HuH-7.5 (cell line): ENCODE data around the gene NTM.

ENCODE experiments used
- DNase-seq: peaks from one replicate; pipeline ENCODE4 v3.0.0; 2011; ENCODE audit warnings: low spot score

Gene NTM

GRCh38 chr11:131744847-131745246 lies 374.4 kb downstream of the NTM start:
- no peak for DNase-seq

DNA sequence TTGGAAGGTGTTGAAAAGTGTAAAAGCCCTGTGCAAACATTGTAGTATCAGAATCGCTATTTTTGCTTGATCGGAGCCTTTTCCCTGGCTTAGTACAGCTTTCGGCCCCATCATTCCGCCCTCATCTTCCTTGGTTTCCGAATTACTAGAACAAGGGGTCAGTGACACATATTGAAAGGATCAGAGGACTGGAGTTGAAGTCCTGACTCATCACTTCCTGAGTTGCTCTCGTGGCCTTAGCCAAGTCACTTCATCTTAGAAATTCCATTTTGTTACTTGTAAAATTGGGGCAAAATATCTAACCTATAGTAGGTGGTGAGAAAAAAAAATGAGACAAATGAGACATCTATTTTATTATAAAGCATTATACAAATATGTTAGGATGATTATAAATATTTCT lies 375.0 kb downstream of the NTM start:
- no peak for DNase-seq

- DNase-seq = no peak
Measured at GRCh38 chr11:131746201-131746600, 375.8 kb downstream of the NTM start.

GRCh38 chr11:131748151-131749050 lies 378.0 kb downstream of the NTM start:
- no peak for DNase-seq

- DNase-seq = no peak
Measured at GRCh38 chr11:131749101-131749500, 378.7 kb downstream of the NTM start.

- no peak for DNase-seq
Measured at GRCh38 chr11:131750152-131750551, 379.7 kb downstream of the NTM start.

GRCh38 chr11:131750692-131751091 lies 380.3 kb downstream of the NTM start:
- DNase-seq = no peak

- DNase-seq = no peak
Measured at GRCh38 chr11:131754671-131755070, 384.3 kb downstream of the NTM start.

GRCh38 chr11:131756479-131757110 lies 386.2 kb downstream of the NTM start:
- DNase-seq = no peak

DNA sequence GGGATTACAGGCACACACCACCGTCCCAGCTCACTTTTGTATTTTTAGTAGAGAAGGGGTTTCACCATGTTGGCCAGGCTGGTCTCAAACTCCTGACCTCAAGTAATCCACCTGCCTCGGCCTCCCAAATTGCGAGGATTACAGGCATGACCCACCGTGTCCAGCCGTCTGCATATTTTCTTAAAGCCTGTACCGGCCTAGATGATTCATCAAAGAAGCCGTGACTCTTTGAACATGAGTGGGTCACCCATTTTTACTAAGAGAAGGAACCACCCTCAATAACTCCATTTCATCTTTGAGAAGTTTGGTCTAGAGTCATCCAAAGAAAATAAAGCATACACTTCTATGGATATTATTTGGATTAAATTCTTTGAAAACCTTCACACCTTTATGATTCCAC lies 388.3 kb downstream of the NTM start:
- no peak for DNase-seq

GRCh38 chr11:131759140-131759539 lies 388.7 kb downstream of the NTM start:
- DNase-seq = no peak

GRCh38 chr11:131760091-131761061 lies 390.0 kb downstream of the NTM start:
- DNase-seq = no peak

GRCh38 chr11:131762346-131763110 lies 392.1 kb downstream of the NTM start:
- no peak for DNase-seq

DNA sequence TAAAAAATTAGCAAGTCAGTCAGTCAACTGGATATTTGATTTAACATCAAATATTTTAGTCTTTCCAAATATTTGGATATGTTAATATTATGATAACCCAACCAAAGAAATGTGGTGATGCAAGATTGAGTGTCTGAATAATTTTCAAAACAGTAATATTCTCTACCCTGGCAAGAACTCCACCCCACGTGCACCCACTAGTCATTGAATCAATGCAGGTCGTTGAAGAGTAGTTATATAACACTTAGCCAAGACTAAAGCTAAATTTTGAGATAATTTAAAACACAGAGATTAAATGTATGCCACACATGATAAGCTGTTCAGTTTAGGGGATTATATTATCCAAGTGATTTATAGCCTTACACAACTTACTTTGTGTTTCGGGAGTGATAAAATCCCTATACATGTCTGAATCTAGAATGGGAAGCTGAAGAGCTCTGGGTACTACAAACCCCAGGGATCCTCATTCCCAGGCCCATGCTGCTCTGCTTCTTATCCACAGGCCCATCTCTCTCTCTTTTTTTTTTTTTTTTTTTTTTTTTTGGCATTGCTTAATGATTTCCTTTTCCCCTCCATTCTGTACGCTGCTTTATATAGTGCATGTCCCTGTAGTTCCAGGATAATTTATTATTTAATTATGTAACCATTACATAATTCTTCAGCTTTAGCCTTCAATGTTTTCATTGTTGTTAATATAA lies 392.9 kb downstream of the NTM start:
- no peak for DNase-seq

DNA sequence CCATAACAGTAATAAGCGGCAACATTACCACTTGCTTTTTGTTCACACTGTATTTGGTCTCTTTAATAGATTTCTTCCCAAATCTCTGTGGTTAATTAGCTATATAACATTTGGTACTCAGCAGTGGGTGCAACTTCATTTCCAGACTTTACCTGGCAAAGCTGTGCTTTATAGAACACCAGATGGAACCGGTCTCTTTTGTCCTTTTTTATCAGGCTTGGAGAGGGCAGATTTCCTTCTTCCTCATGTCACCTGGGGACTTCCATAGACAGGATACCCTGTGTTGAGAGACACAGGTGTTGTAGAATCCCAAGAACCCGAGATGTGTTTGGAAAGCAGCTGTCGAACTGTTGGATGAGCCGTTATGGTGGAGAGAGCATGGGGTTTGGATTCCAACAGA lies 393.7 kb downstream of the NTM start:
- DNase-seq = no peak

DNA sequence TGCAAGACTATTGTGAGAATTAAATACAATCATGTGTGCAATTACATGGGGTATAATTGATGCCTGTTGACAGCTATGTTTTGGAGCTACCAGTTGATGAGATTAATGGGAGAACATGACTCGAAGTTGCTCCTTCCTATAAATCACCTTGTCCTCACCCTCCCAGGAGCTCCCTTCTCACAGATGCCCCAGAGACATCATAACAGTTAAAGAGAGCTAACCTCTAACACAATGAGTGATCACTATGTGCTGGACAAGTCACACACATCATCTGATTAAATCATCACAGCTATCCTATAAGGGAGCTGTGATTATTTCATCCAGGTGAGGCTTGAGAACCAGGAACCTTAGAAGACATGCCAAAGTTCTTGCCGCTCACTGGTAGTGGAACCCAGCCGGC lies 394.2 kb downstream of the NTM start:
- no peak for DNase-seq

GRCh38 chr11:131766637-131767036 lies 396.2 kb downstream of the NTM start:
- no peak for DNase-seq

DNA sequence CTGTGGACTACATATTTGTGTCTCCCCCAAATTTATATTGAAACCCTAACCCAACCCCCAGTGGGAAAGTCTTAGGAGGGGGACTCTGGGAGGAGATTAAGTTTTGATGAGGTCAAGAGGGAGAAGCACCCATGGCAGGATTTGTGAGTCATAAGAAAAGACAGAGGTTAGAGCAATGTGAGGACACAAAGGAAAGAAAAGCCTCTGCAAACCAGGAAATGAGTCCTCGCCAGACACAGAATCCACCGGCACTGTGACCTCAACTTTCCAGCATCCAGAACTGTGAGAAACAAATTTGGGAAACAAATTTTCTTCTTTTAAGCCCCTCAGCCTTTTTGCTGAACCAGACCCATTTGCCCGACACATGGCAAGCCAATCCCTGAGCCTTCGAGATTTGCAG lies 397.0 kb downstream of the NTM start:
- no peak for DNase-seq

DNA sequence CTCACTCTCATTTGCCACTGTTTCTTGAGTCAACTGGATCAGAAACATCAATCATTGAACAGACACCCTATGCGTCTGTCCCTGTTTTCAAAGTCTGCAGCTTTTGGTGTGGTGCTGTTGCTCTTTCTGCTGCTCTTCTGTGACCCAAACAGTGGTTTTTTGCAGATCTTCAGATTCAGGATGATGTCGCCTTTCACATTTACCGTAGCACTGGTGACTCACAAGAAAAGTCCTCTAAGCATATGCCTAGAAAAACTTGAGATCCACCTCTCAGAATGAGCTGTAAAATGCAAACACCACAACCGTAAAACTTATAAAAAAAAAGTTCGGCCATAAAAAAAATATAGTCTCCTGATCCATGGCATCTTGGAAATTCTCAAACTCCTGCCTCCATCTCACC lies 400.4 kb downstream of the NTM start:
- no peak for DNase-seq

DNA sequence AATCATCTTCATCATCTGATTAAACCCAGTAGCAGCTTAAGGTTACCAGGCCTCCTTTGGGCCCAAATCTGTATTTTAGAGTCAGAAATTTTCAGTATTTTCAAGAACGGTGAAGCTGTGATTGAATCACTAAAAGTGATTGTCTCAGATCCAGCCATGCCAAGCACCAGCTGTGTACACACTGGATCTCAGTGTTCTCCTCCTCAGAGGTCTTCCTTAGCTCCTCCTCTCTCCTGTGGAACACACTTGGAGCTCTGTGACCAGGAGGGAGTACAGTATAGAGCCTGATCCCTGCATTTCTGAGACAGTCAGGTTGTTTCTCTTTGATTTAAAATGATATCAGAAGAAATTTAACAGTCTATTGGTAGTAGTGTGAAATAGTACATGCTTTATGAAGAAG lies 401.1 kb downstream of the NTM start:
- DNase-seq = no peak

DNA sequence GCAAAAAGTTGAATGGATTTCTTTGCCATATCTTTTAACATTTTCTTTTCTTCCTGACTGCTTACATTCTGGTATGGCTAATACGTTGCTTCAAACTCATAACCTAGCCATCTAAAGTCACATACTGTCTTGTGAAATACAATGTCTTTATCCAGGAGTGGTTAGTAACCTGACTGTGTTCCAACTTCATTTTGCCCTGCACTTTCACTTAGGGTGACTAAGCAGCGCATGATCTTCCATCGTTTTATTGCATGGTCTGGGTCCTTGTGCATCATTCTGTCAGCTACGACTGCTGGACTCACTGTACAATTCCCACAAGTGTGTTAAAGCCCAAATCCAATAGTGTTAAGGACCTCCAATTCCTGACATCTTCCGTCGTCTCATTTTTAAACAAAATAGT lies 403.2 kb downstream of the NTM start:
- DNase-seq = no peak
